Fibroblast of villous mesenchyme (primary cell): ENCODE results near the gene GNA12. TPM values are rescaled to one million over a fixed set of nuclear protein-coding genes. Genes with fewer than 3 reads are reported as not detected.

Experiments used
- DNase-seq: peaks from one replicate; pipeline ENCODE4 v3.0.0-alpha.2; 2010; ENCODE audit warnings: low read depth
- H3K4me3 ChIP-seq: 2 replicates; pipeline ENCODE4 v1.5.1; 2011; ENCODE audit warnings: low read depth, mild to moderate bottlenecking, low read length
- total RNA-seq: library from RNA; depleted of rRNA; stranded (reverse); fragments of >200 nt; gene quantifications from 2 replicates; pipeline ENCODE4 v1.2.3, GENCODE V29; 2012
- TF ChIP-seq, protein P1 (sequence below): IDR thresholded peaks from 2 replicates; pipeline ENCODE4 v1.5.1; 2012; ENCODE audit warnings: low read depth, mild to moderate bottlenecking, low read length; ENCODE audit not compliant: insufficient read depth

Gene GNA12
- total RNA-seq, 1 donor, result 46.2 TPM

DNA sequence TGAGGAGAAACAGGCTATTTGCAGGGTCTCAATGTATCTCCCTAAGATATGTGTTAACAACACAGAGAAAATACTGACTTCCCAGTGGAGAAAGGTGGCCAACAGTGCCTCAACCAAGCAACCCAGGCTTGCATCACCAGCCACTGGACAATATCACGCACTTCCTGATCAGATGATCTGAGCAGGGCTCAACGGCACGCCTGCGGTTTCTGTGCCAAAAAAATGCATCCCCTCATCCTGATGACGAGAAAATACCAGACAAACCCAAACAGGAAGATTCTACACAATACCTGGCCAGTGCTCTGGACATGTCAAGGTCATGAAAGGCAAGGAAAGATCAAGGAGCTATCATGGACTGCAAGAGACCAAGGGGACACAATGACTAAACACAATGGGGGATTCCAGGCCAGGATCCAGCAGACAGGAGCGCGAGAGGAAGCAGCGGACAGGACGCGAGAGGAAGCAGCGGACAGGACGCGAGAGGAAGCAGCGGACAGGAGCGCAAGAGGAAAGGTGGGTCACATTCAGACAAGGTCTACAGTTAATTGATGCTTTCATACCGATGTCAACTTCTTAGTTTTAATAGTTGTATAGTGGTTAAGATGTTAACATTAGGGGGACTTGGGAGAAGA lies 51.1 kb downstream of the GNA12 start:
- TF ChIP-seq, protein P1, sequence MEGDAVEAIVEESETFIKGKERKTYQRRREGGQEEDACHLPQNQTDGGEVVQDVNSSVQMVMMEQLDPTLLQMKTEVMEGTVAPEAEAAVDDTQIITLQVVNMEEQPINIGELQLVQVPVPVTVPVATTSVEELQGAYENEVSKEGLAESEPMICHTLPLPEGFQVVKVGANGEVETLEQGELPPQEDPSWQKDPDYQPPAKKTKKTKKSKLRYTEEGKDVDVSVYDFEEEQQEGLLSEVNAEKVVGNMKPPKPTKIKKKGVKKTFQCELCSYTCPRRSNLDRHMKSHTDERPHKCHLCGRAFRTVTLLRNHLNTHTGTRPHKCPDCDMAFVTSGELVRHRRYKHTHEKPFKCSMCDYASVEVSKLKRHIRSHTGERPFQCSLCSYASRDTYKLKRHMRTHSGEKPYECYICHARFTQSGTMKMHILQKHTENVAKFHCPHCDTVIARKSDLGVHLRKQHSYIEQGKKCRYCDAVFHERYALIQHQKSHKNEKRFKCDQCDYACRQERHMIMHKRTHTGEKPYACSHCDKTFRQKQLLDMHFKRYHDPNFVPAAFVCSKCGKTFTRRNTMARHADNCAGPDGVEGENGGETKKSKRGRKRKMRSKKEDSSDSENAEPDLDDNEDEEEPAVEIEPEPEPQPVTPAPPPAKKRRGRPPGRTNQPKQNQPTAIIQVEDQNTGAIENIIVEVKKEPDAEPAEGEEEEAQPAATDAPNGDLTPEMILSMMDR, result no peak
- DNase-seq, result peak; percentile 83
- H3K4me3 ChIP-seq, result no peak overlapping the region

DNA sequence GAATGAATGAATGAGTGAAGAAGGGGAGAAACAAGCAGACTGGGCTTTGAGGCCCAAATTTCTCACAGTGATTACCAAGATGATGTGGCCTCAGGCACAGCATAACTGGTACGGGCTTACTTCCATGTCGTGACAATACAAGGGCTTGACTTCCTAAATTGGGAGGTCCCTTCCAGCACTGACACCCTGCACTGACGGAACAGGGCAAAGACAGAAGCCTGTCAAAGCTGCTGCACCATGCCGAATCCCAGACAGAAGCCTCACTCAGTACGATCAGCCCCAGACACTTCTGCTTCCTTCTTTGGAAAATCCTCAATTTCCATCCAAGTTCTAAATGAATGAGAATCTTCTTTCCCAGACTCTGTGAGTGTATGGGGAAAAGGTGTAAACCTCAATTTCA lies 51.9 kb downstream of the GNA12 start:
- TF ChIP-seq, protein P1, result no peak
- DNase-seq, result no peak

GRCh38 chr7:2791390-2791789 lies 52.7 kb downstream of the GNA12 start:
- TF ChIP-seq, protein P1, result no peak
- H3K4me3 ChIP-seq, result no peak overlapping the region
- no peak for DNase-seq

More for the DNA sequence above, 51.9 kb downstream of the GNA12 start:
- H3K4me3 ChIP-seq, result no peak overlapping the region

GRCh38 chr7:2787251-2787951 lies 56.7 kb downstream of the GNA12 start:
- TF ChIP-seq, protein P1, result no peak
- peak; percentile 81 for DNase-seq

GRCh38 chr7:2786607-2787116 lies 57.4 kb downstream of the GNA12 start:
- TF ChIP-seq, protein P1, result no peak
- no peak for DNase-seq
- H3K4me3 ChIP-seq, result no peak overlapping the region

More at GRCh38 chr7:2787251-2787951, 56.7 kb downstream of the GNA12 start:
- H3K4me3 ChIP-seq, result no peak overlapping the region

DNA sequence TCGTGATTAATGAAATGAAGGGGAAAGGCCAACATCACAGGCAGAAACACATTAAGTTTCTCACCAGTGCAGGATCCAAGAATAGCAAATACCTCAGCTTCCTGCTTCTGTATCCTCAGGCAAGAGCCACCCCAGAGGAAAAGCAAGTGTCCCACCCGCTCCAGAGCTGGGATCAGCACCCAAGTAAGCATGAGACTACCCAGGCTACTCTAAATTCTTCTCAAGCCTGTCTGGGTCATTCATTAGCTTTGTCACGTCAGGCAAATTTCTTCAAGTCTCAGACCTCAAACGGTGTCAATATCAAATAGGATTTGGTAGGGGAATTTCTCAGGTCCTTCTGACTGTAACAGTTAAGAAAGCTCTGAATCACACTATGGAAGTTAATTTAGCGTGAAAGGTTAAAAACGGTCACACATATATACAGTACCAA lies 59.0 kb downstream of the GNA12 start:
- TF ChIP-seq, protein P1, result no peak
- no peak overlapping the region for H3K4me3 ChIP-seq
- DNase-seq, result peak; percentile 75

DNA sequence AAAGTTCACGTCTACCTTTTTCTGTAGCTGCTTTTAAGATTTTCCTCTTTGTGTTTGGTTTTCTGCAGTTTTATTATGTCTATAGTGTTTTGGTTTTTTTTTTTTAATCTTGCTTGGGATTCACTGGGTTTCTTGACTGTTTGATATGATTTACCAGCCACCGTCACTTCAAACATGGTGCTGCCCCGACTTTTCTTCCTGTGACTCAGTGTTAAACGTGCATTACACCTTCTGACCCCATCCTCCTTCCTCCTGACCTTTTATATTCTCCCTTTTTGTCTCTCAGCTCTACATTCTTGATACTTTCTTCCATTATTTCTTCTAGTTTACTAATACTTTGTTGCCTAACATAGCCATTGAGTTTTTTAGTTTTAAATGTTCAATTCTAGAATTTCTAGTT lies 61.5 kb downstream of the GNA12 start:
- no peak overlapping the region for H3K4me3 ChIP-seq
- DNase-seq, result no peak
- TF ChIP-seq, protein P1, result no peak
